Neutrophil (primary cell): Measurements from ENCODE around the gene PDCD6IP.

Experiments
- H3K27ac ChIP-seq: fragments of 200-600 bp; sonication (generic); 2 replicates; pipeline ENCODE4 v1.5.1; 2016; ENCODE audit warnings: mild to moderate bottlenecking, moderate library complexity
- H3K27me3 ChIP-seq: fragments of 200-600 bp; sonication (generic); 2 replicates; pipeline ENCODE4 v1.6.0; 2016; ENCODE audit warnings: mild to moderate bottlenecking
- H3K36me3 ChIP-seq: fragments of 200-600 bp; sonication (generic); 2 replicates; pipeline ENCODE4 v1.5.1; 2017
- H3K4me1 ChIP-seq, 2 experiments: fragments of 200-600 bp in 1 of 2; sonication (generic) in 1 of 2; 1 replicate in 1 of 2; 2 replicates in 1 of 2; pipeline versions ENCODE4 v1.5.1 to v1.6.1; 2013 to 2016; ENCODE audit warnings: low read depth in 1 of 2, low read length in 1 of 2, mild to moderate bottlenecking in 1 of 2, moderate library complexity in 1 of 2; ENCODE audit not compliant: control insufficient read depth in 1 of 2, insufficient read depth in 1 of 2
- H3K4me3 ChIP-seq, 2 experiments: fragments of 200-600 bp in 1 of 2; sonication (generic) in 1 of 2; 1 replicate in 1 of 2; 2 replicates in 1 of 2; pipeline ENCODE4 v1.5.1; 2013 to 2016; ENCODE audit warnings: low read depth in 1 of 2, low read length in 1 of 2, mild to moderate bottlenecking in 1 of 2, moderate library complexity in 1 of 2
- H3K9me3 ChIP-seq: fragments of 200-600 bp; sonication (generic); 2 replicates; pipeline ENCODE4 v1.5.1; 2016
- CTCF ChIP-seq: fragments of 200-600 bp; sonication (generic); IDR thresholded peaks from 2 replicates; pipeline ENCODE4 v1.5.1; 2016; ENCODE audit warnings: antibody characterized with exemption

Gene PDCD6IP

DNA sequence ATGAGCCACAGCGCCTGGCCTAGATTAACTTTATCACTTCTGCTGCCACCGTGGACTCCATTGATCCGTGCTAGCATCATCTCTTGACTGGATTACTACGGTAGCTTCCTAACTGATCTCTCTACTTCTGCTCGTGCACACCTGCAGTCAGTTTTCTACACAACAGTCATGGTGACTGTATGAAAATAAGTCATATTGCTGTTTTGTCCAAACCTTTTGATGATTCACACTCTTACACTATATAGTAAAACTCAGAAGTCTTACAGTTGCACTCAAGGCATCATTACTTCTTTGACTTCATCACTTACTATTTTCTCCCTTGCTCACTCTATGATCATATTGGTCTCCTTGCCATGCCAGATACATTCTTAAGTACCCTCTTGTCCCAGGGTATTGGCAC is 10.1 kb downstream of the PDCD6IP start:
- H3K36me3 ChIP-seq: peaks cover 7% of the 10 kb centered on the region
- H3K4me1 ChIP-seq: peaks cover 12 to 16% of the 10 kb centered on the region in 2 experiments
- H3K27ac ChIP-seq: no peak overlapping the region

GRCh38 chr3:33810545-33810944 is 12.1 kb downstream of the PDCD6IP start:
- Histone ChIP-seq H3K36me3 (peaks cover 13% of the 10 kb centered on the region), H3K4me1 (peaks cover 12 to 16% of the 10 kb centered on the region in 2 experiments), H3K27ac (no peak overlapping the region), H3K9me3 (no peaks in the 10 kb centered on the region), H3K4me3 (no peak overlapping the region), H3K27me3 (no peaks in the 10 kb centered on the region)
- no peak for TF ChIP-seq CTCF

More for the DNA sequence above, 10.1 kb downstream of the PDCD6IP start:
- H3K27me3 ChIP-seq: no peaks in the 10 kb centered on the region
- TF ChIP-seq CTCF: no peak
- H3K9me3 ChIP-seq: no peaks in the 10 kb centered on the region
- H3K4me3 ChIP-seq: no peak overlapping the region

GRCh38 chr3:33821989-33822388 is 23.6 kb downstream of the PDCD6IP start:
- Histone ChIP-seq H3K36me3 (peaks cover 50% of the 10 kb centered on the region), H3K27ac (no peak overlapping the region), H3K9me3 (no peaks in the 10 kb centered on the region), H3K27me3 (no peaks in the 10 kb centered on the region), H3K4me3 (no peak overlapping the region), H3K4me1 (no peaks in the 10 kb centered on the region)
- TF ChIP-seq CTCF: no peak

DNA sequence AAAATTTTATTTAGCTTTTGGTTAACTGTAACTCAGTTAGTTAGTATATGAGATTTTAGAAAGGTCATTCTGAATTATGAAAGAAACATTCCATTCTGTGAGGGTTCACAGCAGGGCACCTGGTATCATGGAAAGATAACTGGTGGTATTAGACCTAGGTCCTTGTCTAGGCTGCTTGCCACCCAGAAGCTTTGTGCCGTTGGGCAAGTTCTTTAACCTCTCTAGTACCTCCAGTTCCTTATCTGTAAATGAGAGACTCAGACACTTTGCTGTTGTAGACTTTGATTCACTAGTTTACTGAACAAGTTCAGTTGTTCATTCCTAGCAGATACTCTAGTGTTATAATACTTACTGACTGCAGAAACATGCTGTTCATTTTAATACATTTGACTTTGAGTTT is 25.4 kb downstream of the PDCD6IP start:
- H3K27me3 ChIP-seq: no peaks in the 10 kb centered on the region
- peaks cover 68% of the 10 kb centered on the region for H3K36me3 ChIP-seq
- TF ChIP-seq CTCF: no peak
- H3K4me3 ChIP-seq: no peak overlapping the region
- no peaks in the 10 kb centered on the region for H3K9me3 ChIP-seq
- H3K4me1 ChIP-seq: no peaks in the 10 kb centered on the region
- no peak overlapping the region for H3K27ac ChIP-seq

GRCh38 chr3:33825111-33825510 is 26.7 kb downstream of the PDCD6IP start:
- Histone ChIP-seq H3K36me3 (peaks cover 81% of the 10 kb centered on the region), H3K4me1 (no peaks in the 10 kb centered on the region), H3K9me3 (no peaks in the 10 kb centered on the region), H3K27me3 (no peaks in the 10 kb centered on the region), H3K4me3 (no peak overlapping the region), H3K27ac (no peak overlapping the region)
- TF ChIP-seq CTCF: no peak

DNA sequence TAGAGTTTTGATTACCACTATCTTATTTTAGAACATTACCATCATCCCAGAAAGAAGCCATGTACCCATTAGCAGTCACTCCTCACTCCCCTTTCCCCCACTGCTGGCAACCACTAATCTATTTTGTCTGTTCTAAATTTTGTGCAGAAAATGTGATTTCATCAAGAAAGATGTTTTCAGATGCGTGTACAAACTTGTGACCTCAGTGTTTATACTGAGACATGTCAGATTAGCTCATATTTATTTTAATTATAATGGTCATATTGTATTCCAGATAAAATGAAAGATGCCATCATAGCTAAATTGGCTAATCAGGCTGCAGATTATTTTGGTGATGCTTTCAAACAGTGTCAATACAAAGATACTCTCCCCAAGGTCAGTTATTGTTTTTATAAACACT is 27.8 kb downstream of the PDCD6IP start:
- no peaks in the 10 kb centered on the region for H3K27me3 ChIP-seq
- H3K4me1 ChIP-seq: no peaks in the 10 kb centered on the region
- H3K9me3 ChIP-seq: no peaks in the 10 kb centered on the region
- TF ChIP-seq CTCF: no peak
- H3K27ac ChIP-seq: no peak overlapping the region
- no peak overlapping the region for H3K4me3 ChIP-seq
- H3K36me3 ChIP-seq: peaks cover 90% of the 10 kb centered on the region
